ENCODE results near the gene MYBL2. TPM values are rescaled to one million over a fixed set of nuclear protein-coding genes. Genes with fewer than 3 reads are reported as not detected.
A peak's percentile ranks its signal among the peaks of the same experiment; 100 is the strongest.

Gene MYBL2
- total and polyA plus RNA-seq, 2 experiments from 2014 or later = 3.5 to 13.8 TPM

- no peak for DNase-seq (ENCODE audit: low spot score)
- Histone ChIP-seq H3K79me2 (no peaks in the 10 kb centered on the region), H3K27me3 (no peaks in the 10 kb centered on the region), H4K20me1 (ENCODE audit: insufficient read depth, poor library complexity, severe bottlenecking) (no peaks in the 10 kb centered on the region), H3K4me3 (no peak overlapping the region), H3K36me3 (replicated peaks; ENCODE audit: insufficient read depth, low read depth) (no peaks in the 10 kb centered on the region), H3K27ac (no peak overlapping the region), H3K4me2 (no peak overlapping the region), H3K9me2 (replicated peaks; ENCODE audit: insufficient read depth) (no peaks in the 10 kb centered on the region), H3K4me1 (ENCODE audit: insufficient read depth) (no peaks in the 10 kb centered on the region), H2AFZ (no peak overlapping the region), H3K9me3 (ENCODE audit: low read depth) (no peaks in the 10 kb centered on the region)
- WGBS (ENCODE audit: low lambda C conversion rate, missing lambda C conversion rate) = 90% methylated on average over 9 of the region's 9 CpGs
- TF ChIP-seq, protein P1, sequence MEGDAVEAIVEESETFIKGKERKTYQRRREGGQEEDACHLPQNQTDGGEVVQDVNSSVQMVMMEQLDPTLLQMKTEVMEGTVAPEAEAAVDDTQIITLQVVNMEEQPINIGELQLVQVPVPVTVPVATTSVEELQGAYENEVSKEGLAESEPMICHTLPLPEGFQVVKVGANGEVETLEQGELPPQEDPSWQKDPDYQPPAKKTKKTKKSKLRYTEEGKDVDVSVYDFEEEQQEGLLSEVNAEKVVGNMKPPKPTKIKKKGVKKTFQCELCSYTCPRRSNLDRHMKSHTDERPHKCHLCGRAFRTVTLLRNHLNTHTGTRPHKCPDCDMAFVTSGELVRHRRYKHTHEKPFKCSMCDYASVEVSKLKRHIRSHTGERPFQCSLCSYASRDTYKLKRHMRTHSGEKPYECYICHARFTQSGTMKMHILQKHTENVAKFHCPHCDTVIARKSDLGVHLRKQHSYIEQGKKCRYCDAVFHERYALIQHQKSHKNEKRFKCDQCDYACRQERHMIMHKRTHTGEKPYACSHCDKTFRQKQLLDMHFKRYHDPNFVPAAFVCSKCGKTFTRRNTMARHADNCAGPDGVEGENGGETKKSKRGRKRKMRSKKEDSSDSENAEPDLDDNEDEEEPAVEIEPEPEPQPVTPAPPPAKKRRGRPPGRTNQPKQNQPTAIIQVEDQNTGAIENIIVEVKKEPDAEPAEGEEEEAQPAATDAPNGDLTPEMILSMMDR (IDR thresholded peaks at IDR 0.05; ENCODE audit: poor library complexity) = no peak
- TF ChIP-seq EZH2phosphoT487 (IDR thresholded peaks at IDR 0.05; ENCODE audit: low read depth, severe bottlenecking, unreplicated experiment) (no peak), EZH2 (IDR thresholded peaks at IDR 0.05; ENCODE audit: borderline replicate concordance) (no peak)
Observed at GRCh38 chr20:43739148-43739749, 72.3 kb downstream of the MYBL2 start.

DNA sequence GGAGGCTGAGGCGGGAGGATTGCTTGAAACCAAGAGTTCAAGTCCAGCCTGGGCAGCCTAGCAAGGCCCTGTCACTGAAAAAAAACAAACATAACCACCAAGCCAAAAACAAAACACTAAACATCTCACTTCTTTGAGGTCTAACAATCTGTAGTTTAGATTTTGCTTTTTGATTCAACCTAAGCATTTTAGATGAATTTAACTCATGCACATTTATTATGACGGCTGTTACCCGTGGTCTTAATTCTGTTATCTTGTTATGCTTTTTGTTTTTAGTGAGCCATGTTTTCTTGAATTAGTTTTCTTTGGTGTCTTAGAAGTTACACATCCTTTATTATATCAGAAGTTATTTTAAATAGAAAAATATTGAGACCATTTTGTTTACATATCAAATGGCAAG, 73.7 kb downstream of the MYBL2 start:
- Histone ChIP-seq H3K27me3 (no peaks in the 10 kb centered on the region), H3K9me2 (replicated peaks; ENCODE audit: insufficient read depth) (no peaks in the 10 kb centered on the region), H2AFZ (no peak overlapping the region), H3K79me2 (no peaks in the 10 kb centered on the region), H3K4me2 (no peak overlapping the region), H3K27ac (no peak overlapping the region), H3K36me3 (replicated peaks; ENCODE audit: insufficient read depth, low read depth) (no peaks in the 10 kb centered on the region), H3K4me3 (no peak overlapping the region), H4K20me1 (ENCODE audit: insufficient read depth, poor library complexity, severe bottlenecking) (no peaks in the 10 kb centered on the region), H3K4me1 (ENCODE audit: insufficient read depth) (no peaks in the 10 kb centered on the region), H3K9me3 (ENCODE audit: low read depth) (no peaks in the 10 kb centered on the region)
- WGBS (ENCODE audit: low lambda C conversion rate, missing lambda C conversion rate) = 95% methylated on average over 3 of the region's 3 CpGs
- no peak for DNase-seq (ENCODE audit: low spot score)
- TF ChIP-seq EZH2phosphoT487 (IDR thresholded peaks at IDR 0.05; ENCODE audit: low read depth, severe bottlenecking, unreplicated experiment) = no peak
- TF ChIP-seq, protein P1 (IDR thresholded peaks at IDR 0.05; ENCODE audit: poor library complexity) = no peak
- TF ChIP-seq EZH2 (IDR thresholded peaks at IDR 0.05; ENCODE audit: borderline replicate concordance) = no peak

- Histone ChIP-seq H3K4me2 (no peak overlapping the region), H3K27ac (no peak overlapping the region), H3K9me2 (replicated peaks; ENCODE audit: insufficient read depth) (no peaks in the 10 kb centered on the region), H2AFZ (no peak overlapping the region), H3K9me3 (ENCODE audit: low read depth) (no peaks in the 10 kb centered on the region), H3K4me1 (ENCODE audit: insufficient read depth) (no peaks in the 10 kb centered on the region), H3K36me3 (replicated peaks; ENCODE audit: insufficient read depth, low read depth) (no peaks in the 10 kb centered on the region), H4K20me1 (ENCODE audit: insufficient read depth, poor library complexity, severe bottlenecking) (no peaks in the 10 kb centered on the region), H3K27me3 (no peaks in the 10 kb centered on the region), H3K79me2 (no peaks in the 10 kb centered on the region), H3K4me3 (no peak overlapping the region)
- DNase-seq (ENCODE audit: low spot score) = peak; percentile 27
- WGBS (ENCODE audit: low lambda C conversion rate, missing lambda C conversion rate) = 53% methylated on average over 9 of the region's 9 CpGs
- TF ChIP-seq EZH2 (IDR thresholded peaks at IDR 0.05; ENCODE audit: borderline replicate concordance) (no peak), EZH2phosphoT487 (IDR thresholded peaks at IDR 0.05; ENCODE audit: low read depth, severe bottlenecking, unreplicated experiment) (no peak)
- TF ChIP-seq, protein P1 (IDR thresholded peaks at IDR 0.05; ENCODE audit: poor library complexity) = no peak
Observed at GRCh38 chr20:43744151-43744611, 77.3 kb downstream of the MYBL2 start.
